Thyroid gland (tissue), 4 donors: ENCODE measurements around the gene TMEM14A.

Experiments used
- CTCF ChIP-seq, 6 experiments: fragments of 200-600 bp in 3 of 6; fragments of 450-650 bp in 3 of 6; sonication (generic) in 3 of 6; IDR thresholded peaks; one replicate each; pipeline ENCODE4 v1.5.1; 2016 to 2019; ENCODE audit warnings: antibody characterized with exemption in 6 of 6, mild to moderate bottlenecking in 2 of 6, inconsistent platforms in 1 of 6, moderate library complexity in 1 of 6
- POLR2A ChIP-seq, 2 donors: fragments of 450-650 bp; IDR thresholded peaks; one replicate each; pipeline ENCODE4 v1.6.1; 2017; ENCODE audit warnings: antibody characterized with exemption in 2 of 2, mild to moderate bottlenecking in 2 of 2, moderate library complexity in 1 of 2

GRCh38 chr6:52663936-52664185 lies 7.1 kb upstream of the TMEM14A start:
- TF ChIP-seq CTCF (IDR thresholded peaks at IDR 0.05) (peak in 3 of 6 experiments; percentile 7 to 27 (median 27)), POLR2A (IDR thresholded peaks at IDR 0.05) (no peak)
